Measurements from ENCODE around the gene BMI1. TPM values are rescaled to one million over a fixed set of nuclear protein-coding genes. Genes with fewer than 3 reads are reported as not detected.

BMI1 gene
- total RNA-seq, 1 experiment from 2014 or later: 3.4 TPM

DNA sequence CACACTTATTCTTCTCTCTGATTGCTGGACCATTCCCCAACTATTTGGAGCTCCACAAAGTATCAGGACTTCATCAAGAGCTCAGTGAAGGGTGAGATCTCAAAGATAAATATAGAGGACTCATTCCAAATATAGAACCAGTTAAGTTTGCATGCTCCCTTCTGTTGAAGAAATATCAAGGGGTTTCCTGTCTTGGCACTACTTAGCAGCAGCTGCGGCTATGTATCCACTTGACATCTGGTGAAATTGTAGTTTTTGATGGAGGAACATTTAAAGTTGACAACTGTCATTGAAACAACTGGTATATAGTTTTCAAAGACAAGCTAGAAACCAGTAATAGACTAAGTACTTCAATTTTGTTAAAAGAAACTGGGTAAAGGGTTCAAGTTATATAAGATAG lies 23.4 kb downstream of the BMI1 start:
- no peaks in the 10 kb centered on the region for H3K9me3 Mint-ChIP-seq
- H3K27me3 Mint-ChIP-seq (ENCODE audit: low read depth): peaks cover 96% of the 10 kb centered on the region
- H3K4me3 Mint-ChIP-seq: peak overlapping the region; percentile 69; the same call in 1 of the 2 replicates
- TF ChIP-seq NFYB (CRISPR knock-in tag; conservative IDR thresholded peaks at IDR 0.05; ENCODE audit: low read depth) (no peak), NFATC4 (CRISPR knock-in tag; IDR thresholded peaks at IDR 0.05) (no peak)
- CTCF ChIA-PET: interaction anchor here (1.5 kb wide), 1 partner anchor 351 kb away, joined by 3 read pairs; no protein-coding TSS in a partner anchor
- DNase-seq (ENCODE audit: low spot score) (no peak), ATAC-seq (no peak)
- H3K4me1 Mint-ChIP-seq: peaks cover 12% of the 10 kb centered on the region
- H3K36me3 Mint-ChIP-seq: no peaks in the 10 kb centered on the region
- POLR2A ChIA-PET: no interaction called here
- H3K27ac Mint-ChIP-seq: no peak overlapping the region

GRCh38 chr10:22344781-22345300 lies 23.9 kb downstream of the BMI1 start:
- peaks cover 96% of the 10 kb centered on the region for H3K27me3 Mint-ChIP-seq (ENCODE audit: low read depth)
- no peak overlapping the region for H3K27ac Mint-ChIP-seq
- ATAC-seq: no peak
- peaks cover 11% of the 10 kb centered on the region for H3K4me1 Mint-ChIP-seq
- no peak for DNase-seq (ENCODE audit: low spot score)
- no peaks in the 10 kb centered on the region for H3K9me3 Mint-ChIP-seq
- ChIA-PET POLR2A (interaction anchor here (0.8 to 1.4 kb wide), 2 partner anchors 28 to 41 kb away, joined by 3 to 6 read pairs; partner anchors contain the start of gene COMMD3), CTCF (interaction anchor here (1.1 to 1.5 kb wide), 3 partner anchors 92 to 351 kb away, joined by 3 to 4 read pairs (median 3); no protein-coding TSS in a partner anchor)
- peak overlapping the region; percentile 69 for H3K4me3 Mint-ChIP-seq
- H3K36me3 Mint-ChIP-seq: no peaks in the 10 kb centered on the region
- TF ChIP-seq, protein P1, sequence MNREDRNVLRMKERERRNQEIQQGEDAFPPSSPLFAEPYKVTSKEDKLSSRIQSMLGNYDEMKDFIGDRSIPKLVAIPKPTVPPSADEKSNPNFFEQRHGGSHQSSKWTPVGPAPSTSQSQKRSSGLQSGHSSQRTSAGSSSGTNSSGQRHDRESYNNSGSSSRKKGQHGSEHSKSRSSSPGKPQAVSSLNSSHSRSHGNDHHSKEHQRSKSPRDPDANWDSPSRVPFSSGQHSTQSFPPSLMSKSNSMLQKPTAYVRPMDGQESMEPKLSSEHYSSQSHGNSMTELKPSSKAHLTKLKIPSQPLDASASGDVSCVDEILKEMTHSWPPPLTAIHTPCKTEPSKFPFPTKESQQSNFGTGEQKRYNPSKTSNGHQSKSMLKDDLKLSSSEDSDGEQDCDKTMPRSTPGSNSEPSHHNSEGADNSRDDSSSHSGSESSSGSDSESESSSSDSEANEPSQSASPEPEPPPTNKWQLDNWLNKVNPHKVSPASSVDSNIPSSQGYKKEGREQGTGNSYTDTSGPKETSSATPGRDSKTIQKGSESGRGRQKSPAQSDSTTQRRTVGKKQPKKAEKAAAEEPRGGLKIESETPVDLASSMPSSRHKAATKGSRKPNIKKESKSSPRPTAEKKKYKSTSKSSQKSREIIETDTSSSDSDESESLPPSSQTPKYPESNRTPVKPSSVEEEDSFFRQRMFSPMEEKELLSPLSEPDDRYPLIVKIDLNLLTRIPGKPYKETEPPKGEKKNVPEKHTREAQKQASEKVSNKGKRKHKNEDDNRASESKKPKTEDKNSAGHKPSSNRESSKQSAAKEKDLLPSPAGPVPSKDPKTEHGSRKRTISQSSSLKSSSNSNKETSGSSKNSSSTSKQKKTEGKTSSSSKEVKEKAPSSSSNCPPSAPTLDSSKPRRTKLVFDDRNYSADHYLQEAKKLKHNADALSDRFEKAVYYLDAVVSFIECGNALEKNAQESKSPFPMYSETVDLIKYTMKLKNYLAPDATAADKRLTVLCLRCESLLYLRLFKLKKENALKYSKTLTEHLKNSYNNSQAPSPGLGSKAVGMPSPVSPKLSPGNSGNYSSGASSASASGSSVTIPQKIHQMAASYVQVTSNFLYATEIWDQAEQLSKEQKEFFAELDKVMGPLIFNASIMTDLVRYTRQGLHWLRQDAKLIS (CRISPR knock-in tag; IDR thresholded peaks at IDR 0.05; ENCODE audit: borderline replicate concordance): no peak
- TF ChIP-seq CREM (CRISPR knock-in tag; IDR thresholded peaks at IDR 0.05): no peak

DNA sequence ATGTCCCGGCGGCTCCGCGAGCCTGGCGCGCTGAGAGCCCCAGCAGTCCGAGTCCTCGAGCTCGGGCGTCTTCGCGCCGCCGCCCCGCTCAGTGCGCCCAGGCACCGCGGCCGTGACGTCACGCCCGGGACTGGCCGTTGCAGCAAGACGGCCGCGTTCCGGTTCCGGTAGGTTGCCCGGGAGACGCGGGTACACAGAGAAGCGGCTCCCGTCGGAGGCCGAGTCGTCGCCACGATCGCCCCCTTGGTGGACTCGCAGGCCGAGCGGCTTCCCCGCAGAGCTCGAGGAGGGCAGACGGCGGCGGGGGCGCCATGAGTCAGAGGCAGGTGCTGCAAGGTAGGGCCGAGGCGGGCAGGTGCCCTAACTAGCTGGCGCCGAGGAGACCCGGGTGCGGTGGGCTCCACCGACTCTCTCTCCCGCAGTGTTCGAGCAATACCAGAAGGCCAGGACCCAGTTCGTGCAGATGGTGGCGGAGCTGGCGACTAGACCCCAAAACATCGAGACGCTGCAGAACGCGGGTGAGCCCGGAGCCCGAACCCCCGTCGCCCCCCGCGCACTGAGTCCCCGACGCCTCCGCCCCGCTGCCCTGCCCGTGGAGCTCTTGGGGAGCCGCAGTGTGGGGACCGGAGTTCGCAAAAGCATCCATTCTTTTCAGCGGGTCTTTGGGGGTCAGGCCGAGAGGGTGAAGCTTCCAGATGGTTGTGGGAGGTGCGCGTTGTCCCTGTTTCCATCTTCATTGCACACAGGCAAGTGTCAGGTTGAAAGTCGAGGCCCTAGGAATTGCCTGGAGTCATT lies 24.6 kb downstream of the BMI1 start, which contains the start of gene SPAG6:
Gene SPAG6 (plus strand): TSS at position 196 of the 795 bp plus-strand sequence. CDS start 116 bp downstream, at position 312.
- POLR2A ChIA-PET: interaction anchor here (0.8 to 1.4 kb wide), 2 partner anchors 29 to 41 kb away, joined by 3 to 6 read pairs; partner anchors contain the start of gene COMMD3
- Mint-ChIP-seq H3K36me3 (no peaks in the 10 kb centered on the region), H3K27ac (no peak within 1 kb of the TSS), H3K4me1 (peaks cover 7% of the 10 kb centered on the region; the same call in 1 of the 2 replicates), H3K4me3 (peak within 1 kb of the TSS; percentile 69), H3K9me3 (no peaks in the 10 kb centered on the region), H3K27me3 (ENCODE audit: low read depth) (peaks cover 92% of the 10 kb centered on the region)
- DNase-seq (ENCODE audit: low spot score) (peak; percentile 86), ATAC-seq (peak; percentile 59)
- CTCF ChIA-PET: interaction anchor here (1.1 to 1.5 kb wide), 3 partner anchors 92 to 352 kb away, joined by 3 to 4 read pairs (median 3); no protein-coding TSS in a partner anchor
- TF ChIP-seq FOXK1 (CRISPR knock-in tag; IDR thresholded peaks at IDR 0.05) (peak; percentile 78), ATF3 (CRISPR knock-in tag; conservative IDR thresholded peaks at IDR 0.05) (no peak), ESRRA (CRISPR knock-in tag; IDR thresholded peaks at IDR 0.05; ENCODE audit: borderline replicate concordance) (peak; percentile 73; the same call in 1 of the 2 replicates), ZNF317 (CRISPR knock-in tag; IDR thresholded peaks at IDR 0.05; ENCODE audit: borderline replicate concordance, low read depth) (0 out of 2 replicates have a peak, but pooled peaks have one; percentile 58), PRDM15 (CRISPR knock-in tag; IDR thresholded peaks at IDR 0.05) (no peak), ATF1 (CRISPR knock-in tag; IDR thresholded peaks at IDR 0.05) (peak; percentile 88; the same call in 1 of the 2 replicates), ELF4 (CRISPR knock-in tag; IDR thresholded peaks at IDR 0.05; ENCODE audit: low read depth) (0 out of 2 replicates have a peak, but pooled peaks have one; percentile 88), JUN (CRISPR knock-in tag; IDR thresholded peaks at IDR 0.05) (0 out of 2 replicates have a peak, but pooled peaks have one; percentile 66)
- TF ChIP-seq, protein P2, sequence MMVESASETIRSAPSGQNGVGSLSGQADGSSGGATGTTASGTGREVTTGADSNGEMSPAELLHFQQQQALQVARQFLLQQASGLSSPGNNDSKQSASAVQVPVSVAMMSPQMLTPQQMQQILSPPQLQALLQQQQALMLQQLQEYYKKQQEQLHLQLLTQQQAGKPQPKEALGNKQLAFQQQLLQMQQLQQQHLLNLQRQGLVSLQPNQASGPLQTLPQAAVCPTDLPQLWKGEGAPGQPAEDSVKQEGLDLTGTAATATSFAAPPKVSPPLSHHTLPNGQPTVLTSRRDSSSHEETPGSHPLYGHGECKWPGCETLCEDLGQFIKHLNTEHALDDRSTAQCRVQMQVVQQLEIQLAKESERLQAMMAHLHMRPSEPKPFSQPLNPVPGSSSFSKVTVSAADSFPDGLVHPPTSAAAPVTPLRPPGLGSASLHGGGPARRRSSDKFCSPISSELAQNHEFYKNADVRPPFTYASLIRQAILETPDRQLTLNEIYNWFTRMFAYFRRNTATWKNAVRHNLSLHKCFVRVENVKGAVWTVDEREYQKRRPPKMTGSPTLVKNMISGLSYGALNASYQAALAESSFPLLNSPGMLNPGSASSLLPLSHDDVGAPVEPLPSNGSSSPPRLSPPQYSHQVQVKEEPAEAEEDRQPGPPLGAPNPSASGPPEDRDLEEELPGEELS (CRISPR knock-in tag; IDR thresholded peaks at IDR 0.05): no peak; the same call in 1 of the 2 replicates
- TF ChIP-seq, protein P3, sequence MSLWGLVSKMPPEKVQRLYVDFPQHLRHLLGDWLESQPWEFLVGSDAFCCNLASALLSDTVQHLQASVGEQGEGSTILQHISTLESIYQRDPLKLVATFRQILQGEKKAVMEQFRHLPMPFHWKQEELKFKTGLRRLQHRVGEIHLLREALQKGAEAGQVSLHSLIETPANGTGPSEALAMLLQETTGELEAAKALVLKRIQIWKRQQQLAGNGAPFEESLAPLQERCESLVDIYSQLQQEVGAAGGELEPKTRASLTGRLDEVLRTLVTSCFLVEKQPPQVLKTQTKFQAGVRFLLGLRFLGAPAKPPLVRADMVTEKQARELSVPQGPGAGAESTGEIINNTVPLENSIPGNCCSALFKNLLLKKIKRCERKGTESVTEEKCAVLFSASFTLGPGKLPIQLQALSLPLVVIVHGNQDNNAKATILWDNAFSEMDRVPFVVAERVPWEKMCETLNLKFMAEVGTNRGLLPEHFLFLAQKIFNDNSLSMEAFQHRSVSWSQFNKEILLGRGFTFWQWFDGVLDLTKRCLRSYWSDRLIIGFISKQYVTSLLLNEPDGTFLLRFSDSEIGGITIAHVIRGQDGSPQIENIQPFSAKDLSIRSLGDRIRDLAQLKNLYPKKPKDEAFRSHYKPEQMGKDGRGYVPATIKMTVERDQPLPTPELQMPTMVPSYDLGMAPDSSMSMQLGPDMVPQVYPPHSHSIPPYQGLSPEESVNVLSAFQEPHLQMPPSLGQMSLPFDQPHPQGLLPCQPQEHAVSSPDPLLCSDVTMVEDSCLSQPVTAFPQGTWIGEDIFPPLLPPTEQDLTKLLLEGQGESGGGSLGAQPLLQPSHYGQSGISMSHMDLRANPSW (CRISPR knock-in tag; conservative IDR thresholded peaks at IDR 0.05; ENCODE audit: low read depth): no peak
